Thyroid gland (tissue), 4 donors: ENCODE measurements around the gene F11R. TPM values are rescaled to one million over a fixed set of nuclear protein-coding genes. Genes with fewer than 3 reads are reported as not detected.
"Not testable (repeated sequence)": the region's sequence is repeated elsewhere in the genome, so short reads cannot be mapped to it uniquely, and the experiment has no call there.

Experiments
- DNase-seq, 2 donors: peaks; one replicate each; pipeline ENCODE4 v3.0.0-alpha.2; 2019
- H3K27ac ChIP-seq, 3 donors: fragments of 200-600 bp; sonication (generic); 1 replicate in 2 of 3; 2 replicates in 1 of 3; pipeline ENCODE4 v1.5.1; 2016 to 2019; ENCODE audit warnings: mild to moderate bottlenecking in 1 of 3, moderate library complexity in 1 of 3
- H3K27me3 ChIP-seq: fragments of 200-600 bp; sonication (generic); one replicate; pipeline ENCODE4 v1.5.1; 2019
- H3K36me3 ChIP-seq, 2 donors: fragments of 200-600 bp; sonication (generic); one replicate each; pipeline ENCODE4 v1.5.1; 2016 to 2019
- H3K4me1 ChIP-seq, 2 donors: fragments of 200-600 bp; sonication (generic); one replicate each; pipeline ENCODE4 v1.5.1; 2017 to 2019
- H3K4me3 ChIP-seq, 3 donors: fragments of 200-600 bp; sonication (generic); replicated peaks in 1 of 3; 1 replicate in 2 of 3; 2 replicates in 1 of 3; pipeline ENCODE4 v1.5.1; 2016; ENCODE audit warnings: mild to moderate bottlenecking in 1 of 3
- H3K9me3 ChIP-seq: fragments of 200-600 bp; sonication (generic); one replicate; pipeline ENCODE4 v1.5.1; 2017
- POLR2A ChIP-seq, 2 donors: fragments of 450-650 bp; IDR thresholded peaks; one replicate each; pipeline ENCODE4 v1.6.1; 2017; ENCODE audit warnings: antibody characterized with exemption in 2 of 2, mild to moderate bottlenecking in 2 of 2, moderate library complexity in 1 of 2
- WGBS, 2 donors: methylation state at CpG; one replicate each; pipeline ENCODE4 v1.1.5; 2017; 5-methylcytosine and 5-hydroxymethylcytosine counted together
- intact Hi-C: fragments of 100-400 bp; cut with DNase I; formaldehyde crosslinking; loops from one replicate; pipeline ENCODE4 v1.15.1; 2023
- total RNA-seq, 4 donors: library from RNA; depleted of rRNA; stranded (reverse); fragments of >200 nt; gene quantifications; one replicate each; pipeline ENCODE4 v1.2.3, GENCODE V29; 2016
- TF ChIP-seq, protein P1 (sequence below), 6 experiments: fragments of 200-600 bp in 3 of 6; fragments of 450-650 bp in 3 of 6; sonication (generic) in 3 of 6; IDR thresholded peaks; one replicate each; pipeline ENCODE4 v1.5.1; 2016 to 2019; ENCODE audit warnings: antibody characterized with exemption in 6 of 6, mild to moderate bottlenecking in 2 of 6, inconsistent platforms in 1 of 6, moderate library complexity in 1 of 6

Gene F11R
- total RNA-seq, 4 donors from 2014 or later, result 80.8 to 122 (median 98.3) TPM

DNA sequence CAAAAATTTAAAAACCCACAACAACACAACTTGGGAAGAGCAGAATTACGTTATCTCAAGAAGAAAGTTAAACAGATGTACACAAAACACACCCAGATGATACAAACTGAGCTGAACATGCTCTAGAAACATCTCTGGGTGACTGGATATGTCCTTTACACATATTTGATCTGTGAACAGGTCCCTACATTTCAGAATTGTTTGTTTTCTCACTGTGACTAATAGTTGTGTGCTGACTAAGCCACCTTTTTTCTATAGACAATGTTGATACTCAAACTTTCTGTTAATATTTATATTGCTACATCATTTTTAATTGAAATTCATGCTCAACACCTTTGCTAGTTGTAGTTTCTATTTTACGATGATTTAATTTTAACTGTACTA lies 1.0 kb upstream of the F11R start:
- Histone ChIP-seq H3K27ac (peak overlapping the region in 1 of 3 donors; percentile 82), H3K9me3 (no peaks in the 10 kb centered on the region), H3K4me1 (peaks cover 26 to 30% of the 10 kb centered on the region in 2 donors), H3K27me3 (no peaks in the 10 kb centered on the region), H3K4me3 (no peak overlapping the region), H3K36me3 (no peaks in the 10 kb centered on the region)
- intact Hi-C loops, result no loop called here
- TF ChIP-seq, protein P1, sequence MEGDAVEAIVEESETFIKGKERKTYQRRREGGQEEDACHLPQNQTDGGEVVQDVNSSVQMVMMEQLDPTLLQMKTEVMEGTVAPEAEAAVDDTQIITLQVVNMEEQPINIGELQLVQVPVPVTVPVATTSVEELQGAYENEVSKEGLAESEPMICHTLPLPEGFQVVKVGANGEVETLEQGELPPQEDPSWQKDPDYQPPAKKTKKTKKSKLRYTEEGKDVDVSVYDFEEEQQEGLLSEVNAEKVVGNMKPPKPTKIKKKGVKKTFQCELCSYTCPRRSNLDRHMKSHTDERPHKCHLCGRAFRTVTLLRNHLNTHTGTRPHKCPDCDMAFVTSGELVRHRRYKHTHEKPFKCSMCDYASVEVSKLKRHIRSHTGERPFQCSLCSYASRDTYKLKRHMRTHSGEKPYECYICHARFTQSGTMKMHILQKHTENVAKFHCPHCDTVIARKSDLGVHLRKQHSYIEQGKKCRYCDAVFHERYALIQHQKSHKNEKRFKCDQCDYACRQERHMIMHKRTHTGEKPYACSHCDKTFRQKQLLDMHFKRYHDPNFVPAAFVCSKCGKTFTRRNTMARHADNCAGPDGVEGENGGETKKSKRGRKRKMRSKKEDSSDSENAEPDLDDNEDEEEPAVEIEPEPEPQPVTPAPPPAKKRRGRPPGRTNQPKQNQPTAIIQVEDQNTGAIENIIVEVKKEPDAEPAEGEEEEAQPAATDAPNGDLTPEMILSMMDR (IDR thresholded peaks at IDR 0.05), result no peak
- no peak for TF ChIP-seq POLR2A (IDR thresholded peaks at IDR 0.05)
- WGBS, 2 donors, result 92 to 93% methylated on average over 2 of the region's 2 CpGs
- DNase-seq, result no peak

DNA sequence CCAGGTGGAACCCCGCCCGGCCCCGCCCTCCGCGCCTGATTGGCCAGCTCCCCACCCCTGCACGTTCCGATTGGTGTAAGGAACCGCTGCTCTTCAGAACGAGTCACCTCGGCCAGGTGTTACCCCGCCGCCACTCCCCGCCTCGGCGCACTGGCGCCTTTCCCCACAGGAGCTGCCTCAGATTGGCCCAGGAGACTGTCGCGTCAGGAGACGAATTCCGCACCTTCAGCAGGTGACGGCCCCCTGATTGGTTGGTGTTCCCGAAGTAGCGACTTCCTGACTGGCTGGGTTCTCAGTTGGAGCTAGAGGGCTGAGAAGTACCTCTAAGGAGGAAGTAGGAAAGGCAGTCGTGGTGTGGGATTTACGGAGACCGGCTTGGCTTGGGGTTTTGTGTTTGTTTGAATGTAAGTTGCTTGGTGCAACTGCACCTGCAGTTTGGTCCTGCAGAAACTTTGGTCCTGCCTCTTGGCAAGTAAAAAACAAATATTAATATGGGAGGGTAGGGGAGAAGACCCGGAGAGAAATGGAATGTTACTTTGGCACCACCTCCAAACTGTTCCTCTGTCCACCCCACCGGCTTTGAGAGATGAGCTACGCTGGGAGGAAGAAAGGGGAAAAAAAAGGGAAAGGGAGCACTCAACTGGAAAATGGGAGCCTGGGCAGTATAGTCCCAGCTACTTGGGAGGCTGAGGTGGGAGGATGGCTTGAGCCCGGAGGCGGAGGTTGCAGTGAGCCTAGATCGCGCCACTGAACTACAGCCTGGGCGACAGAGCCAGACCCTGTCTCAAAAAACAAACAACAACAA lies 415 bp upstream of the F11R start:
- DNase-seq, result peak; percentile 99
- peak in 1 of 2 donors; percentile 89 for TF ChIP-seq POLR2A (IDR thresholded peaks at IDR 0.05)
- TF ChIP-seq, protein P1 (IDR thresholded peaks at IDR 0.05), result no peak
- Histone ChIP-seq H3K27me3 (no peaks in the 10 kb centered on the region), H3K27ac (peak overlapping the region; percentile 50 to 91 (median 82)), H3K4me3 (peak overlapping the region; percentile 25 to 75 (median 28)), H3K36me3 (no peaks in the 10 kb centered on the region), H3K9me3 (no peaks in the 10 kb centered on the region), H3K4me1 (peaks cover 29 to 32% of the 10 kb centered on the region in 2 donors)
- intact Hi-C loops, result no loop called here
- WGBS, 2 donors, result 20 to 26% methylated on average over 15 to 22 of the region's 34 CpGs

DNA sequence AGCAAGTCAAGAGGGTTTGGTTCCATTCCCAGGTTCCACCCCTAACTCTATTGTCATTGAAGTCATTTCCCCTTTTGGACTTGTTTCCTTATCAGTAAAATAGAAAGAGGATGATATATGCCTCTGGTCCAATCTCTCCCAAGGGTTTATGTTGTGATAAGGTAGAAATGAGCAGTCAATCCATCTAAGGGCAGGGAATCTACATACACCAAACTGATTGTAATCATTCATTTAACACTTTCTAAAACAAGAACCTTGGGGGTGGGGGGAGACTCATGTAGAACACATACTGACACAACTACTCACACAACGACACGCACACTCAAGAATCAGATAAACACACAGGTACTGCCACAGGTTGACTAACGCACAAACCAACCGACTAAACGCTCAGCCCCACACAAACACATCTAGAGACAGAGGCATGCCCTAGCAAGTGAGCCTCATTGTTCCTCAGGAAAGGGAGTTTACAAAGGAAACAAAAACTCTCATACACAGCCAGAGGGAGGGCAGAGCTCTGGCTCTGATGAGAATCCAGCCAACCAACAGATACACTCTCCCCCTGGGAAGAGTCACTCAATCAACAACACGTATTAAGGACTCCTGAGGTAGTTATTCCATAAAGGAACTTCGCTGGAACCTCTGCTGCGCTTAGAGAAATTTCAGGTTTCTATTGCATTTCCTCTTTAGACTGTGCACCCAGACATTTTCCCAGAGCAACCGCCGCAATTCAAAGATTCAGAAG lies 1.0 kb downstream of the F11R start:
- Histone ChIP-seq H3K36me3 (no peaks in the 10 kb centered on the region), H3K9me3 (no peaks in the 10 kb centered on the region), H3K4me1 (peaks cover 42 to 43% of the 10 kb centered on the region in 2 donors), H3K4me3 (peak overlapping the region; percentile 28 to 88 (median 75)), H3K27me3 (no peaks in the 10 kb centered on the region), H3K27ac (peak overlapping the region; percentile 71 to 91 (median 82))
- DNase-seq, result no peak
- intact Hi-C loops, result no loop called here
- WGBS, 2 donors, result 2% methylated on average over 10 of the region's 10 CpGs
- TF ChIP-seq POLR2A (IDR thresholded peaks at IDR 0.05), result peak in 1 of 2 donors; percentile 48
- TF ChIP-seq, protein P1 (IDR thresholded peaks at IDR 0.05), result no peak

DNA sequence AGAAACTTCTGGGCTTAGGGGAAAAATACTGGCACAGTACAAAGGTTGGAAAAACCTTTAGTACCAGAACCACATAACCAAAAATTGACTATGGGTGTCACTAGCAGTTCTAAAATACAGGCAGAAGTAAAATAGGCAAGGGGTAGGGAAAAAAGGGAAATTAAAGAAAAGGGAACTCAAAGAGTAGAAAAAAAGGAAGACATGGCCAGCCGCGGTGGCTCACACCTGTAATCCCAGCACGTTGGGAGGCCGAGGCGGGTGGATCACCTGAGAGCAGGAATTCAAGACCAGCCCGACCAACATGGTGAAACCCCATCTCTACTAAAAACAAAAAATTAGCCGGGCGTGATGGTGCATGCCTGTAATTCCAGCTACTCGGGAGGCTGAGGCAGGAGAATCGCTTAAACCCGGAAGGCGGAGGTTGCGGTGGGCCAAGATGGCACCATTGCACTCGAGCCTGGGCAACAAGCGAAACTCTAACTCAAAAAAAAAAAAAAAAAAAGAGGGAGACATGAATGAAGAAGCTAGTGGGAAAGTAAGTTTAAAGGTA lies 1.8 kb downstream of the F11R start:
- H3K36me3 ChIP-seq, H3K9me3 ChIP-seq, H3K27me3 ChIP-seq, DNase-seq, intact Hi-C loops: not testable (repeated sequence)
- H3K4me1 ChIP-seq, result peaks cover 49 to 51% of the 10 kb centered on the region in 2 donors
- 83 to 90% methylated on average over 15 of the region's 15 CpGs for WGBS, 2 donors
- peak overlapping the region in 1 of 3 donors; percentile 75 for H3K4me3 ChIP-seq
- H3K27ac ChIP-seq, result peak overlapping the region; percentile 35 to 82 (median 60)

DNA sequence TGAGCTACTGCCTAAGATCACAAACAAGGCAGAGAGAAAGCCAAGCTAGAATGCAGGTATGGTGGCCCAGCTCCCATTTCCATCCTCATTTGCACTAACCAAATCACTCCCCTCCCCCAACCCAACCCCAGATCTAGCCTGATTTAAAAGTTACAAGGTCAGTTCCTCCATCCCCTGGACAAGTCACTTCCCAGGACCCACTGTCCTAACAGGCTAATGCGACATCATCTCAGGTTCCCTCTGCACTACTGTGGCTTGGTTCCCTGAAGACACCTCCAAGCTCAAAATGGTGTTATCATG lies 2.4 kb downstream of the F11R start:
- WGBS, 2 donors, result 82 to 88% methylated on average over 1 of the region's 1 CpG
- H3K27ac ChIP-seq, result peak overlapping the region; percentile 35 to 82 (median 60)
- H3K27me3 ChIP-seq, result no peaks in the 10 kb centered on the region
- H3K9me3 ChIP-seq, result no peaks in the 10 kb centered on the region
- H3K4me3 ChIP-seq, result no peak overlapping the region
- intact Hi-C loops, result no loop called here
- no peaks in the 10 kb centered on the region for H3K36me3 ChIP-seq
- peaks cover 55 to 57% of the 10 kb centered on the region in 2 donors for H3K4me1 ChIP-seq
- TF ChIP-seq, protein P1 (IDR thresholded peaks at IDR 0.05), result no peak
- no peak for TF ChIP-seq POLR2A (IDR thresholded peaks at IDR 0.05)
- DNase-seq, result no peak
